NCI-H345 treated with DMSO at 0.1 percent for 48 hours (cell line): Measurements from ENCODE around the gene HPSE2.
A peak's percentile ranks its signal among the peaks of the same experiment; 100 is the strongest.
"Not testable (repeated sequence)": the region's sequence is repeated elsewhere in the genome, so short reads cannot be mapped to it uniquely, and the experiment has no call there.

Source experiments
- DNase-seq: peaks from one replicate; lab custom pipeline; 2025; ENCODE audit not compliant: unreplicated experiment; lab: John Stamatoyannopoulos, UW

Gene HPSE2

GRCh38 chr10:99235658-99236626, at the start of gene HPSE2:
HPSE2 (minus strand) TSS chr10:99235852.
- DNase-seq = no peak

- DNase-seq = no peak
Observed at GRCh38 chr10:99280472-99280871, 44.8 kb upstream of the HPSE2 start.

GRCh38 chr10:99279626-99280111, 44.0 kb upstream of the HPSE2 start:
- peak; percentile 16 for DNase-seq

GRCh38 chr10:99276848-99277486, 41.3 kb upstream of the HPSE2 start:
- peak; percentile 25 for DNase-seq

- peak; percentile 89 for DNase-seq
Observed at GRCh38 chr10:99266383-99266782, 30.7 kb upstream of the HPSE2 start.

GRCh38 chr10:99248824-99249223, 13.2 kb upstream of the HPSE2 start:
- no peak for DNase-seq

- DNase-seq = not testable (repeated sequence)
Observed at GRCh38 chr10:99247893-99248292, 12.2 kb upstream of the HPSE2 start.

GRCh38 chr10:99236627-99237309, 1.1 kb upstream of the HPSE2 start:
- no peak for DNase-seq

GRCh38 chr10:99234791-99235657, 628 bp downstream of the HPSE2 start:
- no peak for DNase-seq

GRCh38 chr10:99234041-99234790, 1.4 kb downstream of the HPSE2 start:
- no peak for DNase-seq

GRCh38 chr10:99233689-99234037, 2.0 kb downstream of the HPSE2 start:
- DNase-seq = no peak

GRCh38 chr10:99233000-99233688, 2.5 kb downstream of the HPSE2 start:
- no peak for DNase-seq

GRCh38 chr10:99232360-99232999, 3.2 kb downstream of the HPSE2 start:
- no peak for DNase-seq

GRCh38 chr10:99224766-99225165, 10.9 kb downstream of the HPSE2 start:
- DNase-seq = no peak

GRCh38 chr10:99207340-99207739, 28.3 kb downstream of the HPSE2 start:
- no peak for DNase-seq

- DNase-seq = no peak
Observed at GRCh38 chr10:99203310-99203709, 32.3 kb downstream of the HPSE2 start.

GRCh38 chr10:99172950-99173349, 62.7 kb downstream of the HPSE2 start:
- DNase-seq = no peak

- DNase-seq = no peak
Observed at GRCh38 chr10:99172128-99172738, 63.4 kb downstream of the HPSE2 start.
